ENCODE data around the gene ABCA6.

ABCA6 gene

DNA sequence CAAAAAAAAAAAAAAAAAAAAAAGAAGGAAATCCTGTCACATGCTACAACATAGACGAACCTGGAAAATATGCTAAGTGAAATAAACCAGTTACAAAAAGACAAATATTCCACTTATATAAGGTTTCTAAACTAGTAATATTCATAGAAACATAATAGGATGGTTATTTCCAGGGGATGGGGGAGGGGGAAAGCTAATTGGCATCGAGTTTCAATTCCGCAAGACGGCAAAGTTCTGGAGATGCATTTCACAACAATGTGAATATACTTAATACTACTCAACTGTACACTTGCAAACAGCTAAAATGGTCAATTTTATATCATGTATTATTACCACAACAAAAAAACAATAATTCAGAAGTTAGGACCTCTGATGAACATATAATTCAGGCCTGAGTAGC, 43.1 kb downstream of the ABCA6 start:
- Histone ChIP-seq H4K20me1 (ENCODE audit: insufficient read depth, low read length) (no peaks in the 10 kb centered on the region), H3K27ac (ENCODE audit: low read length) (no peak overlapping the region), H3K27me3 (ENCODE audit: insufficient read depth, low read length, poor library complexity) (peaks cover 7% of the 10 kb centered on the region), H3K4me2 (ENCODE audit: insufficient read depth, low read length) (no peak overlapping the region), H2AFZ (ENCODE audit: low read depth, low read length) (no peak overlapping the region), H3K36me3 (ENCODE audit: insufficient read depth, low read length) (no peaks in the 10 kb centered on the region), H3K9me3 (ENCODE audit: insufficient read depth, low read length, severe bottlenecking) (no peaks in the 10 kb centered on the region), H3K79me2 (ENCODE audit: insufficient read depth, low read length) (no peaks in the 10 kb centered on the region), H3K4me3 (ENCODE audit: low read depth in 1 of 2, low read length in 2 of 2) (no peak overlapping the region), H3K4me1 (ENCODE audit: insufficient read depth, low read length) (no peaks in the 10 kb centered on the region), H3K9ac (ENCODE audit: low read depth, low read length) (no peak overlapping the region)
- TF ChIP-seq, protein P1, sequence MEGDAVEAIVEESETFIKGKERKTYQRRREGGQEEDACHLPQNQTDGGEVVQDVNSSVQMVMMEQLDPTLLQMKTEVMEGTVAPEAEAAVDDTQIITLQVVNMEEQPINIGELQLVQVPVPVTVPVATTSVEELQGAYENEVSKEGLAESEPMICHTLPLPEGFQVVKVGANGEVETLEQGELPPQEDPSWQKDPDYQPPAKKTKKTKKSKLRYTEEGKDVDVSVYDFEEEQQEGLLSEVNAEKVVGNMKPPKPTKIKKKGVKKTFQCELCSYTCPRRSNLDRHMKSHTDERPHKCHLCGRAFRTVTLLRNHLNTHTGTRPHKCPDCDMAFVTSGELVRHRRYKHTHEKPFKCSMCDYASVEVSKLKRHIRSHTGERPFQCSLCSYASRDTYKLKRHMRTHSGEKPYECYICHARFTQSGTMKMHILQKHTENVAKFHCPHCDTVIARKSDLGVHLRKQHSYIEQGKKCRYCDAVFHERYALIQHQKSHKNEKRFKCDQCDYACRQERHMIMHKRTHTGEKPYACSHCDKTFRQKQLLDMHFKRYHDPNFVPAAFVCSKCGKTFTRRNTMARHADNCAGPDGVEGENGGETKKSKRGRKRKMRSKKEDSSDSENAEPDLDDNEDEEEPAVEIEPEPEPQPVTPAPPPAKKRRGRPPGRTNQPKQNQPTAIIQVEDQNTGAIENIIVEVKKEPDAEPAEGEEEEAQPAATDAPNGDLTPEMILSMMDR (IDR thresholded peaks at IDR 0.05; ENCODE audit: borderline replicate concordance, extremely low read depth, low read length, poor library complexity, severe bottlenecking) = no peak
- TF ChIP-seq EZH2 (IDR thresholded peaks at IDR 0.05; ENCODE audit: borderline replicate concordance, low read depth, low read length, severe bottlenecking) = no peak
- DNase-seq (no peak), ATAC-seq (ENCODE audit: insufficient read depth, low read depth) (no peak)

DNA sequence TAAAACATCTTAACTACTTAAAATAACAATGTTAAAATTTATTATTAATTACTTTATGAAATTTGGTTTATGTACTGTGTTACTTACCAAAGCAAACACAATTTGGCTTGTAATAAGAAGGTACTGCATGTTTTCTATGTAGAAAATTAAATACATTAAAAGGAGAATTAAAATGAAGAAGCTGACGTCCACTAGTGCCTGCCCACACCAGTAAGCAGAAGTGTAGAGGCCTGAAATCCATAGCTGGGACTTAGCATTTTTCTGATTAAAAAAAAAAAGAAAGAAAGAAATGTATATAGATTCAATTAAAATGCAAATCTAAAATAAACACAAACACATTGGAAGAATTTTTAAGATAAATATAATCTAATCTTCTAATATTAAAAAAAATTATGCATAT, 45.2 kb downstream of the ABCA6 start:
- DNase-seq (no peak), ATAC-seq (ENCODE audit: insufficient read depth, low read depth) (no peak)
- Histone ChIP-seq H4K20me1 (ENCODE audit: insufficient read depth, low read length) (no peaks in the 10 kb centered on the region), H3K4me2 (ENCODE audit: insufficient read depth, low read length) (no peak overlapping the region), H3K9me3 (ENCODE audit: insufficient read depth, low read length, severe bottlenecking) (no peaks in the 10 kb centered on the region), H2AFZ (ENCODE audit: low read depth, low read length) (no peak overlapping the region), H3K36me3 (ENCODE audit: insufficient read depth, low read length) (no peaks in the 10 kb centered on the region), H3K27ac (ENCODE audit: low read length) (no peak overlapping the region), H3K4me3 (ENCODE audit: low read depth in 1 of 2, low read length in 2 of 2) (no peak overlapping the region), H3K27me3 (ENCODE audit: insufficient read depth, low read length, poor library complexity) (peaks cover 11% of the 10 kb centered on the region), H3K9ac (ENCODE audit: low read depth, low read length) (no peak overlapping the region), H3K4me1 (ENCODE audit: insufficient read depth, low read length) (no peaks in the 10 kb centered on the region), H3K79me2 (ENCODE audit: insufficient read depth, low read length) (no peaks in the 10 kb centered on the region)
- TF ChIP-seq EZH2 (IDR thresholded peaks at IDR 0.05; ENCODE audit: borderline replicate concordance, low read depth, low read length, severe bottlenecking) = no peak
- TF ChIP-seq, protein P1 (IDR thresholded peaks at IDR 0.05; ENCODE audit: borderline replicate concordance, extremely low read depth, low read length, poor library complexity, severe bottlenecking) = no peak

DNA sequence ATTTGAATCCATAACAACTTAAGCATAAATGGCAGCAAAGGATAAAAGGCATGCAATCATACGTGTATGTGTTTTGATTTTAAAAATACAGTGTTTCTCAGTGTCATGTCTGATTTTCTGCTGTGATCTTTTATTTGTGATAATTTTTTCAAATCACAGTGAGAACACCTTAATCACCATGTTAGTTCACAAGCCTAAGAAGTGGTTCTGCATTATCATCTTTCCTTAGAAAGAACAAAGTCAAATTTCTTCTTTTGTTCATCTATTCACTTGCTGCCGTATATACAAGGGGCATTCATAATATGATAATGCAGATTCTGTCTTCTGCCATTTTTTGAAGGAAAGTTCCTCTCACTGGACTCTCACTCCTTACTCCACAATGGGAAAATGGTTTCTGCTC, 47.7 kb downstream of the ABCA6 start:
- Histone ChIP-seq H3K9ac (ENCODE audit: low read depth, low read length) (no peak overlapping the region), H3K4me1 (ENCODE audit: insufficient read depth, low read length) (no peaks in the 10 kb centered on the region)

More for the DNA sequence above, 47.7 kb downstream of the ABCA6 start:
- no peaks in the 10 kb centered on the region for H4K20me1 ChIP-seq (ENCODE audit: insufficient read depth, low read length)
- ATAC-seq (ENCODE audit: insufficient read depth, low read depth) (no peak), DNase-seq (no peak)
- H2AFZ ChIP-seq (ENCODE audit: low read depth, low read length) = no peak overlapping the region
- H3K4me2 ChIP-seq (ENCODE audit: insufficient read depth, low read length) = no peak overlapping the region
- H3K27ac ChIP-seq (ENCODE audit: low read length) = no peak overlapping the region
- TF ChIP-seq, protein P1 (IDR thresholded peaks at IDR 0.05; ENCODE audit: borderline replicate concordance, extremely low read depth, low read length, poor library complexity, severe bottlenecking) = no peak
- TF ChIP-seq EZH2 (IDR thresholded peaks at IDR 0.05; ENCODE audit: borderline replicate concordance, low read depth, low read length, severe bottlenecking) = no peak
- H3K79me2 ChIP-seq (ENCODE audit: insufficient read depth, low read length) = no peaks in the 10 kb centered on the region
- no peak overlapping the region for H3K4me3 ChIP-seq (ENCODE audit: low read depth in 1 of 2, low read length in 2 of 2)
- H3K9me3 ChIP-seq (ENCODE audit: insufficient read depth, low read length, severe bottlenecking) = no peaks in the 10 kb centered on the region
- peaks cover 11% of the 10 kb centered on the region for H3K27me3 ChIP-seq (ENCODE audit: insufficient read depth, low read length, poor library complexity)
- no peaks in the 10 kb centered on the region for H3K36me3 ChIP-seq (ENCODE audit: insufficient read depth, low read length)

All from DND-41 (cell line).